ENCODE results near the gene SOX1.

GRCh38 chr13:112078879-112079531 lies 12.1 kb downstream of the SOX1 start:
- TF ChIP-seq CTCF (conservative IDR thresholded peaks at IDR 0.05; ENCODE audit: low read length) = no peak
- no peak for TF ChIP-seq EZH2phosphoT487 (IDR thresholded peaks at IDR 0.05; ENCODE audit: borderline replicate concordance, low read depth, low read length)

Measured in OCI-LY7 (cell line).